AG09309 (cell line): ENCODE measurements around the gene SLC37A1.

Source experiments
- DNase-seq: peaks from one replicate; pipeline ENCODE4 v3.0.0-alpha.2; 2010; ENCODE audit warnings: low read depth
- H3K4me3 ChIP-seq: 2 replicates; pipeline ENCODE4 v1.5.1; 2011; ENCODE audit warnings: mild to moderate bottlenecking, low read depth, low read length, moderate library complexity; ENCODE audit not compliant: control insufficient read depth
- CTCF ChIP-seq: IDR thresholded peaks from 2 replicates; pipeline ENCODE4 v1.5.1; 2011; ENCODE audit warnings: mild to moderate bottlenecking, low read depth, low read length, inconsistent platforms; ENCODE audit not compliant: insufficient read depth, control insufficient read depth; ENCODE audit errors: missing control alignments

The SLC37A1 gene

GRCh38 chr21:42560517-42561179 lies 47.0 kb downstream of the SLC37A1 start:
- no peak for TF ChIP-seq CTCF
- no peak overlapping the region for H3K4me3 ChIP-seq
- DNase-seq = no peak

GRCh38 chr21:42561762-42562650 lies 48.4 kb downstream of the SLC37A1 start:
- H3K4me3 ChIP-seq = no peak overlapping the region
- DNase-seq = no peak

GRCh38 chr21:42562816-42563215 lies 49.2 kb downstream of the SLC37A1 start:
- no peak for DNase-seq
- no peak overlapping the region for H3K4me3 ChIP-seq
- no peak for TF ChIP-seq CTCF

More at GRCh38 chr21:42561762-42562650, 48.4 kb downstream of the SLC37A1 start:
- TF ChIP-seq CTCF = no peak

GRCh38 chr21:42563261-42563660 lies 49.6 kb downstream of the SLC37A1 start:
- H3K4me3 ChIP-seq = no peak overlapping the region
- TF ChIP-seq CTCF = no peak
- no peak for DNase-seq

- DNase-seq = no peak
- no peak for TF ChIP-seq CTCF
- H3K4me3 ChIP-seq = no peak overlapping the region
Observed at GRCh38 chr21:42563686-42564085, 50.0 kb downstream of the SLC37A1 start.

- H3K4me3 ChIP-seq = no peak overlapping the region
- TF ChIP-seq CTCF = no peak
- DNase-seq = no peak
Observed at GRCh38 chr21:42564561-42564971, 50.9 kb downstream of the SLC37A1 start.
